IMR-90 (cell line): ENCODE results near the gene LRPPRC.

Experiments
- MAFK ChIP-seq: IDR thresholded peaks from 2 replicates; pipeline ENCODE4 v1.6.1; 2012; ENCODE audit warnings: low read depth, low read length, improper control_type of control experiment
- POLR2A ChIP-seq: IDR thresholded peaks from 2 replicates; pipeline ENCODE4 v1.6.1; 2012; ENCODE audit warnings: mild to moderate bottlenecking, low read depth, low read length
- RCOR1 ChIP-seq: IDR thresholded peaks from 2 replicates; pipeline ENCODE4 v1.6.1; 2012; ENCODE audit warnings: mild to moderate bottlenecking, low read length, improper control_type of control experiment; ENCODE audit not compliant: insufficient replicate concordance
- TF ChIP-seq, protein P1 (sequence below): conservative IDR thresholded peaks from 2 replicates; pipeline ENCODE4 v1.5.1; 2012; ENCODE audit warnings: mild to moderate bottlenecking, low read depth, low read length, improper control_type of control experiment

DNA sequence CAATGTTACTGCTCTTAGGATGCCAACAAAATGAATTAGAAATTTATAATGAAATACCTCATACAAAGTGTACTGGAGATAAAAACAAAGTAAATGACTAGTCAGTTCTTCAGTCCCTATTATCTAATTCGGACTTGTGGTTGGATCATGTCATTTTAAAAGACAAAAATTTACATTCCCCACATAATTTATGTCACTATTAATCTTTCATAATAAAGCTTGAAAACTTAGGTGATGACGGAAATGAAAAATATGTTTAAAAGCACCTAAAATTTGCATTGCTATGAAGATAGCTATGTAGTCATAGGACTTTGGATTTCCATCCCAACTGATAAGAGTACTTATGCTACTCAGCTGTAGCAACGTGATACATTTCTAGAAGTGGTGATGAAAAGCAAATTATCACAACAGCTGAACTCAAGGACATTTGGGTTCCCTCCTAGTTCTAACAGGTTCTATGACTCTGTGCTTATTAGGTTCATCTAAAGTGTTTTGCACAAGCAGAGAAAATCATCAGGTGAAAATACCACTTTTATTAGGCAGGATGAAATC lies 58.4 kb downstream of the LRPPRC start:
- TF ChIP-seq, protein P1, sequence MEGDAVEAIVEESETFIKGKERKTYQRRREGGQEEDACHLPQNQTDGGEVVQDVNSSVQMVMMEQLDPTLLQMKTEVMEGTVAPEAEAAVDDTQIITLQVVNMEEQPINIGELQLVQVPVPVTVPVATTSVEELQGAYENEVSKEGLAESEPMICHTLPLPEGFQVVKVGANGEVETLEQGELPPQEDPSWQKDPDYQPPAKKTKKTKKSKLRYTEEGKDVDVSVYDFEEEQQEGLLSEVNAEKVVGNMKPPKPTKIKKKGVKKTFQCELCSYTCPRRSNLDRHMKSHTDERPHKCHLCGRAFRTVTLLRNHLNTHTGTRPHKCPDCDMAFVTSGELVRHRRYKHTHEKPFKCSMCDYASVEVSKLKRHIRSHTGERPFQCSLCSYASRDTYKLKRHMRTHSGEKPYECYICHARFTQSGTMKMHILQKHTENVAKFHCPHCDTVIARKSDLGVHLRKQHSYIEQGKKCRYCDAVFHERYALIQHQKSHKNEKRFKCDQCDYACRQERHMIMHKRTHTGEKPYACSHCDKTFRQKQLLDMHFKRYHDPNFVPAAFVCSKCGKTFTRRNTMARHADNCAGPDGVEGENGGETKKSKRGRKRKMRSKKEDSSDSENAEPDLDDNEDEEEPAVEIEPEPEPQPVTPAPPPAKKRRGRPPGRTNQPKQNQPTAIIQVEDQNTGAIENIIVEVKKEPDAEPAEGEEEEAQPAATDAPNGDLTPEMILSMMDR = no peak
- no peak for TF ChIP-seq POLR2A
- no peak for TF ChIP-seq RCOR1
- TF ChIP-seq MAFK = no peak
